Parathyroid adenoma (tissue), 2 donors: ENCODE measurements around the gene ENO1.
"Not testable (repeated sequence)": the region's sequence is repeated elsewhere in the genome, so short reads cannot be mapped to it uniquely, and the experiment has no call there.

ENCODE experiments used
- H2AFZ ChIP-seq: fragments of 300-600 bp; sonication (generic); one replicate; pipeline ENCODE4 v1.7.0; 2017; ENCODE audit warnings: antibody characterized with exemption, mild to moderate bottlenecking
- H3K27ac ChIP-seq: fragments of 300-600 bp; sonication (generic); one replicate; pipeline ENCODE4 v1.7.0; 2017
- H3K27me3 ChIP-seq: fragments of 300-600 bp; sonication (generic); one replicate; pipeline ENCODE4 v1.7.0; 2017; ENCODE audit warnings: low read length; ENCODE audit not compliant: control insufficient read depth, insufficient read depth
- H3K36me3 ChIP-seq: fragments of 300-600 bp; sonication (generic); one replicate; pipeline ENCODE4 v1.7.0; 2017; ENCODE audit warnings: low read length; ENCODE audit not compliant: control insufficient read depth, insufficient read depth
- H3K4me1 ChIP-seq: fragments of 300-600 bp; sonication (generic); one replicate; pipeline ENCODE4 v1.7.0; 2017; ENCODE audit warnings: control low read depth
- H3K4me2 ChIP-seq: fragments of 300-600 bp; sonication (generic); one replicate; pipeline ENCODE4 v1.7.0; 2017; ENCODE audit warnings: low read length
- H3K4me3 ChIP-seq: fragments of 300-600 bp; sonication (generic); one replicate; pipeline ENCODE4 v1.7.0; 2017; ENCODE audit warnings: low read depth, low read length
- H3K79me2 ChIP-seq: fragments of 300-600 bp; sonication (generic); one replicate; pipeline ENCODE4 v1.7.0; 2017; ENCODE audit warnings: control low read depth
- H3K9ac ChIP-seq: fragments of 300-600 bp; sonication (generic); one replicate; pipeline ENCODE4 v1.7.0; 2017; ENCODE audit warnings: mild to moderate bottlenecking
- H3K9me3 ChIP-seq: fragments of 300-600 bp; sonication (generic); one replicate; pipeline ENCODE4 v1.7.0; 2017; ENCODE audit warnings: low read length; ENCODE audit not compliant: control insufficient read depth
- CTCF ChIP-seq: fragments of 300-600 bp; sonication (generic); IDR thresholded peaks from one replicate; pipeline ENCODE4 v1.7.0; 2017; ENCODE audit warnings: antibody characterized with exemption, mild to moderate bottlenecking
- donor health status: primary hyperparathyroidism.

Gene ENO1

GRCh38 chr1:8886589-8886988 lies 8.1 kb upstream of the ENO1 start:
- Histone ChIP-seq H3K36me3 (no peaks in the 10 kb centered on the region), H3K27me3 (no peaks in the 10 kb centered on the region), H3K4me1 (no peaks in the 10 kb centered on the region), H2AFZ (no peak overlapping the region), H3K4me3 (no peak overlapping the region), H3K4me2 (no peak overlapping the region), H3K27ac (no peak overlapping the region), H3K79me2 (no peaks in the 10 kb centered on the region), H3K9me3 (no peaks in the 10 kb centered on the region), H3K9ac (no peak overlapping the region)
- no peak for TF ChIP-seq CTCF

- H3K4me2 ChIP-seq, H3K36me3 ChIP-seq, H2AFZ ChIP-seq, H3K9me3 ChIP-seq, H3K79me2 ChIP-seq, H3K4me1 ChIP-seq, H3K9ac ChIP-seq, H3K27ac ChIP-seq, H3K27me3 ChIP-seq, H3K4me3 ChIP-seq: not testable (repeated sequence)
These were observed 7.6 kb upstream of the ENO1 start for GRCh38 chr1:8886031-8886524.

GRCh38 chr1:8884105-8884504 lies 5.6 kb upstream of the ENO1 start:
- H3K27me3 ChIP-seq, H3K4me3 ChIP-seq, H3K27ac ChIP-seq, H3K9me3 ChIP-seq, H3K4me2 ChIP-seq, H3K36me3 ChIP-seq, H3K9ac ChIP-seq, H3K79me2 ChIP-seq, H2AFZ ChIP-seq: not testable (repeated sequence)
- H3K4me1 ChIP-seq = peaks cover 12% of the 10 kb centered on the region

GRCh38 chr1:8883491-8883890 lies 5.0 kb upstream of the ENO1 start:
- no peak for TF ChIP-seq CTCF
- Histone ChIP-seq H3K4me2 (no peak overlapping the region), H3K4me1 (peaks cover 12% of the 10 kb centered on the region), H3K4me3 (no peak overlapping the region), H3K27ac (no peak overlapping the region), H3K79me2 (no peaks in the 10 kb centered on the region), H3K36me3 (no peaks in the 10 kb centered on the region), H3K9ac (no peak overlapping the region), H3K27me3 (no peaks in the 10 kb centered on the region), H2AFZ (no peak overlapping the region), H3K9me3 (no peaks in the 10 kb centered on the region)

GRCh38 chr1:8879922-8880676 lies 1.6 kb upstream of the ENO1 start:
- peak overlapping the region; percentile 97 for H3K4me3 ChIP-seq
- H3K79me2 ChIP-seq = peaks cover 8% of the 10 kb centered on the region
- H3K4me1 ChIP-seq = peaks cover 12% of the 10 kb centered on the region
- H3K9me3 ChIP-seq = no peaks in the 10 kb centered on the region
- H3K27ac ChIP-seq = peak overlapping the region; percentile 97
- no peaks in the 10 kb centered on the region for H3K27me3 ChIP-seq
- H3K9ac ChIP-seq = no peak overlapping the region
- peak overlapping the region; percentile 92 for H3K4me2 ChIP-seq
- TF ChIP-seq CTCF = no peak
- H2AFZ ChIP-seq = peak overlapping the region; percentile 33
- H3K36me3 ChIP-seq = no peaks in the 10 kb centered on the region
